ENCODE data around the gene MAP3K2.

DNA sequence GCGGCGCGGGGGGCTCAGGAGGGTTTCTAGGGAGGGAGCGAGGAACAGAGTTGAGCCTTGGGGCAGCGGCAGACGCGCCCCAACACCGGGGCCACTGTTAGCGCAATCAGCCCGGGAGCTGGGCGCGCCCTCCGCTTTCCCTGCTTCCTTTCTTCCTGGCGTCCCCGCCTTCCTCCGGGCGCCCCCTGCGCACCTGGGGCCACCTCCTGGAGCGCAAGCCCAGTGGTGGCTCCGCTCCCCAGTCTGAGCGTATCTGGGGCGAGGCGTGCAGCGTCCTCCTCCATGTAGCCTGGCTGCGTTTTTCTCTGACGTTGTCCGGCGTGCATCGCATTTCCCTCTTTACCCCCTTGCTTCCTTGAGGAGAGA lies 35.7 kb upstream of the MAP3K2 start:
- TF ChIP-seq, protein P1, sequence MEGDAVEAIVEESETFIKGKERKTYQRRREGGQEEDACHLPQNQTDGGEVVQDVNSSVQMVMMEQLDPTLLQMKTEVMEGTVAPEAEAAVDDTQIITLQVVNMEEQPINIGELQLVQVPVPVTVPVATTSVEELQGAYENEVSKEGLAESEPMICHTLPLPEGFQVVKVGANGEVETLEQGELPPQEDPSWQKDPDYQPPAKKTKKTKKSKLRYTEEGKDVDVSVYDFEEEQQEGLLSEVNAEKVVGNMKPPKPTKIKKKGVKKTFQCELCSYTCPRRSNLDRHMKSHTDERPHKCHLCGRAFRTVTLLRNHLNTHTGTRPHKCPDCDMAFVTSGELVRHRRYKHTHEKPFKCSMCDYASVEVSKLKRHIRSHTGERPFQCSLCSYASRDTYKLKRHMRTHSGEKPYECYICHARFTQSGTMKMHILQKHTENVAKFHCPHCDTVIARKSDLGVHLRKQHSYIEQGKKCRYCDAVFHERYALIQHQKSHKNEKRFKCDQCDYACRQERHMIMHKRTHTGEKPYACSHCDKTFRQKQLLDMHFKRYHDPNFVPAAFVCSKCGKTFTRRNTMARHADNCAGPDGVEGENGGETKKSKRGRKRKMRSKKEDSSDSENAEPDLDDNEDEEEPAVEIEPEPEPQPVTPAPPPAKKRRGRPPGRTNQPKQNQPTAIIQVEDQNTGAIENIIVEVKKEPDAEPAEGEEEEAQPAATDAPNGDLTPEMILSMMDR (IDR thresholded peaks at IDR 0.05) = peak in 1 of 6 experiments; percentile 22
- TF ChIP-seq POLR2A (IDR thresholded peaks at IDR 0.05) = no peak
